Neural cell (in vitro differentiated cells): ENCODE measurements around the gene MT1X.

Source experiments
- CTCF ChIP-seq: fragments of 450-650 bp; IDR thresholded peaks from 2 replicates; pipeline ENCODE4 v1.5.1; 2014; ENCODE audit warnings: antibody characterized with exemption, mild to moderate bottlenecking, moderate library complexity; ENCODE audit not compliant: poor library complexity, severe bottlenecking
- EP300 ChIP-seq: fragments of 450-650 bp; conservative IDR thresholded peaks from 2 replicates; pipeline ENCODE4 v1.6.1; 2014; ENCODE audit warnings: antibody characterized with exemption, mild to moderate bottlenecking, moderate library complexity; ENCODE audit not compliant: poor library complexity, severe bottlenecking
- EZH2 ChIP-seq: fragments of 200-600, 300-800 bp; shearing (Covaris generic), sonication (generic); IDR thresholded peaks from 2 replicates; pipeline ENCODE4 v1.6.1; 2014; ENCODE audit warnings: antibody characterized with exemption, low read length, borderline replicate concordance, mild to moderate bottlenecking; ENCODE audit not compliant: insufficient read depth, poor library complexity, severe bottlenecking
- MXI1 ChIP-seq: fragments of 450-650 bp; conservative IDR thresholded peaks from 2 replicates; pipeline ENCODE4 v1.6.1; 2014; ENCODE audit warnings: antibody characterized with exemption, mild to moderate bottlenecking; ENCODE audit not compliant: poor library complexity, severe bottlenecking
- POLR2AphosphoS5 ChIP-seq: IDR thresholded peaks from 2 replicates; pipeline ENCODE4 v1.6.1; 2012
- RAD21 ChIP-seq: fragments of 450-650 bp; conservative IDR thresholded peaks from 2 replicates; pipeline ENCODE4 v1.6.1; 2014; ENCODE audit warnings: antibody characterized with exemption, mild to moderate bottlenecking, moderate library complexity
- TF ChIP-seq, protein P1 (sequence below): IDR thresholded peaks from 2 replicates; pipeline ENCODE4 v1.6.1; 2012; ENCODE audit warnings: borderline replicate concordance

DNA sequence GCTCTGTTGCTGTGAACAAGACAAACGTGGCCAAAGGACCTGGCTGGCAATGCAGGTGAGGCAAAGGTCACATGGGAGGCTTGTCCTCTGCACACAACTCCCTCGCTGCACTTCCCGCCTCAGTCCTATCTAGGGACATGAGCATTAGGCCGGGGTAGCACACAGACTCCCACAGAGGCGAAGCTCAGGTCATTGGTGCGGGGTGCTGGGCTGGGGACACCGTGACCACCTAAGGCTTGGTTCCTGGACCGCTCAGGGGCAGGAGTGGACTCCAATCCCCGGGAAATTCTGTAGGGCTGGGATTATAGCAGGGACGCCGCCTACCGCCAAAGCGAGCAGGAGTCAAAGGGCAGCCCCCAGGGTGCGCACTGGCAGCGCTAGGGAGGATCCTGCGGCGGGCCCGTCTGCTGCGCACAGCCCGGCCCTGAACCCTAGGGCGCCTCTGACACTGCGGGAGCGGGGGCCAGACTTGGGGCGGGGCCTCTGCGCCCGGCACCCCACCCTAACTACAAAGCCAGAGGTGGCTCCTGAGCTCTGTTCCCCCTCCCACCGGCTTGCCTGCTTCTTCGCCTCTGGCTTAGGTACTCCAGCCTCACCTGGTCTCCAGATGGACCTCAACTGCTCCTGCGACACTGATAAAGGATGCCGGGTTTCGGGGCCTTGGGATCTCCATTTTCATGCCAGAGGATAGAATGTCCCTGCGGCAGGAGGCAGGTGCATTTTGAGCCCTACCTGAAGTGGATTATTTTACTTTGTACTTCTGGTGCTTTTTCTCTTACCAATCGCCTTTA lies 34.4 kb upstream of the MT1X start:
- TF ChIP-seq CTCF (no peak), POLR2AphosphoS5 (no peak), EZH2 (no peak), RAD21 (no peak), EP300 (no peak), MXI1 (no peak)
- TF ChIP-seq, protein P1, sequence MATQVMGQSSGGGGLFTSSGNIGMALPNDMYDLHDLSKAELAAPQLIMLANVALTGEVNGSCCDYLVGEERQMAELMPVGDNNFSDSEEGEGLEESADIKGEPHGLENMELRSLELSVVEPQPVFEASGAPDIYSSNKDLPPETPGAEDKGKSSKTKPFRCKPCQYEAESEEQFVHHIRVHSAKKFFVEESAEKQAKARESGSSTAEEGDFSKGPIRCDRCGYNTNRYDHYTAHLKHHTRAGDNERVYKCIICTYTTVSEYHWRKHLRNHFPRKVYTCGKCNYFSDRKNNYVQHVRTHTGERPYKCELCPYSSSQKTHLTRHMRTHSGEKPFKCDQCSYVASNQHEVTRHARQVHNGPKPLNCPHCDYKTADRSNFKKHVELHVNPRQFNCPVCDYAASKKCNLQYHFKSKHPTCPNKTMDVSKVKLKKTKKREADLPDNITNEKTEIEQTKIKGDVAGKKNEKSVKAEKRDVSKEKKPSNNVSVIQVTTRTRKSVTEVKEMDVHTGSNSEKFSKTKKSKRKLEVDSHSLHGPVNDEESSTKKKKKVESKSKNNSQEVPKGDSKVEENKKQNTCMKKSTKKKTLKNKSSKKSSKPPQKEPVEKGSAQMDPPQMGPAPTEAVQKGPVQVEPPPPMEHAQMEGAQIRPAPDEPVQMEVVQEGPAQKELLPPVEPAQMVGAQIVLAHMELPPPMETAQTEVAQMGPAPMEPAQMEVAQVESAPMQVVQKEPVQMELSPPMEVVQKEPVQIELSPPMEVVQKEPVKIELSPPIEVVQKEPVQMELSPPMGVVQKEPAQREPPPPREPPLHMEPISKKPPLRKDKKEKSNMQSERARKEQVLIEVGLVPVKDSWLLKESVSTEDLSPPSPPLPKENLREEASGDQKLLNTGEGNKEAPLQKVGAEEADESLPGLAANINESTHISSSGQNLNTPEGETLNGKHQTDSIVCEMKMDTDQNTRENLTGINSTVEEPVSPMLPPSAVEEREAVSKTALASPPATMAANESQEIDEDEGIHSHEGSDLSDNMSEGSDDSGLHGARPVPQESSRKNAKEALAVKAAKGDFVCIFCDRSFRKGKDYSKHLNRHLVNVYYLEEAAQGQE = no peak
